ENCODE results near the gene SMPD3. TPM values are rescaled to one million over a fixed set of nuclear protein-coding genes. Genes with fewer than 3 reads are reported as not detected.

SMPD3 gene
- total RNA-seq, 1 experiment from 2014 or later = 1.3 TPM

DNA sequence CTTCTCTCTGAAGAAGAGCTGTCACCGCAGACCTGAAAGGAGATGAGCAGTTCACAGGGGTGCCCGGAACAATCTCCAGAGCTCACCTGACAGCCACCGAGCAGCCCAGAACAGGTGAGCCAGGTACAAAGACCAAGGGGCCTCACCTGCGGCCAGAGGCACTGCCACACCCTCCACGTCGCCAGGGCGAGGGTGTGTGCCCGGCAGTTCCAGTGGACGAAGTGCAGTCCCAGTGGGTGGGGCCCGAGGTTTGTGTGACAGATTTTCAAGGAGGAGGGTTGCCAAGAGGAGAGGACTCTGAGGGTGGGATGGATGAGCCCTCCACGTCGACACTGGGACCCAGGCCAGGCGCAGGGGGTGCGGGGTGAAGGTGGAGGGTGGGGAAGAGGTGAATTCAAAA lies 61.7 kb downstream of the SMPD3 start:
- Histone ChIP-seq H3K9me3 (replicated peaks) (no peaks in the 10 kb centered on the region), H3K36me3 (no peaks in the 10 kb centered on the region), H3K4me1 (replicated peaks) (no peaks in the 10 kb centered on the region), H3K27ac (no peak overlapping the region), H3K4me3 (no peak overlapping the region), H3K27me3 (replicated peaks) (no peaks in the 10 kb centered on the region)
- DNase-seq (ENCODE audit: low read depth in 1 of 2, low spot score in 2 of 2) = no peak

DNA sequence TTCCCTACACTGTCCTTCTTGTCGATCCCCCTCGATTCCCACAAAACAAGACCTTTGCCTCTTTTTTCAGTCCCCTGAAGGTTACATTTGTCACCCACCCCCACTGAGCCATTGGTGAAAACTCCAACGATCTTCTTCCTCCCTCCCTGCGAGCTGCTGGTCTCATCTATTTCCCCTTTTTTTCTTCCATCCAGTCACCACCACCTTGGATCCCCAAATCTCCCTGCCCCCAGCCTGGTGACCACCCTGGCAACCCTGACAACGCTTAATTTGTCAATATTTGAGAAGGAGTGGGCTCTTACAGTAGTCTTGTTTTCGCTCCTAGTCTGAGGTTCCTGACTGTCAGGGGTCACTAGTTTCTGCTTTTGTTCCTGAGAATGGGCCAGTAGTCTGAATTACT lies 62.9 kb downstream of the SMPD3 start:
- Histone ChIP-seq H3K36me3 (no peaks in the 10 kb centered on the region), H3K4me1 (replicated peaks) (no peaks in the 10 kb centered on the region), H3K4me3 (no peak overlapping the region), H3K27ac (no peak overlapping the region), H3K27me3 (replicated peaks) (no peaks in the 10 kb centered on the region), H3K9me3 (replicated peaks) (no peaks in the 10 kb centered on the region)
- no peak for DNase-seq (ENCODE audit: low read depth in 1 of 2, low spot score in 2 of 2)

DNA sequence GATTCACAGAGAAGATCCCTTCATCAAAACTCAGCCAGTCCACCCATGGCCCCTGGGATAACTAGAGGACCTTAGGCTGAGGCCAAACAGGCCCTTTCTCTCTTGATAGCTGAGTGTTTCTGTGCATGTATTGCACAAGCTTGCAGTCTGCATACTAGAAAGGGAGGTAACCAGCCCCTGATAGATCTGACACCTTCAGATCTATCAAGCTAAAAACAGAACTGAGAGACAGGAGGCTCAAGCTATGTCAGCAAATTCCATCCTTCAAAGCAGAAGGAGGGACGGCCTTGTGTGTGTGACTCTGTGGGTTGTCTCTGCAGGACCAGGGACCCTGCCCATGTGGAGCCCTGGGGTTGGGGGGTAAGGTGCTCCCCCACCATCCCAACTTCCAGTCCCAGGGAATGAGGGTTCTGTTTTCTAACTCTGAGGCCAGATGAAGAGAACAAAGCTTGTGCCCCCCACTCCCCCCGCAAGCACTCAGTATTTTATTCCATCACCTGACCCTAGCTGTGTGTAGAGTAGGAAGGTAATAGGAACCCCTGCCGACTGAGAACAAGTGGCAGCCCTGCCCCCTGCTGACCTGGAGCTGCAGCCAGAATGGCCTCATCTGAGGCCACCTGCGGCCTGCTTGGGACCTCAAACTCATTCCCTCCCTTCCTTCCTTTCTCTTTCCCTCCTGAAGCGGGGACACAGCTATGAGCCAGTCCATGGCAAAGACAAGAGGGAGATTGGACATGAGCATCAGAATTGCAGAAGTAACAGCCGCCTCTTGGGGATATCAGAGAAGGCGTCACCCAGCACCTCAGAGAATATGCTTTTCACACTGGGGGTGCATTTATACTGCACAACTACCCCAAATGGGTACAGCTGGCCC lies 63.8 kb downstream of the SMPD3 start:
- no peaks in the 10 kb centered on the region for H3K36me3 ChIP-seq
- H3K27ac ChIP-seq = no peak overlapping the region
- no peaks in the 10 kb centered on the region for H3K27me3 ChIP-seq (replicated peaks)
- H3K9me3 ChIP-seq (replicated peaks) = no peaks in the 10 kb centered on the region
- H3K4me1 ChIP-seq (replicated peaks) = no peaks in the 10 kb centered on the region
- no peak for DNase-seq (ENCODE audit: low read depth in 1 of 2, low spot score in 2 of 2)
- no peak overlapping the region for H3K4me3 ChIP-seq

DNA sequence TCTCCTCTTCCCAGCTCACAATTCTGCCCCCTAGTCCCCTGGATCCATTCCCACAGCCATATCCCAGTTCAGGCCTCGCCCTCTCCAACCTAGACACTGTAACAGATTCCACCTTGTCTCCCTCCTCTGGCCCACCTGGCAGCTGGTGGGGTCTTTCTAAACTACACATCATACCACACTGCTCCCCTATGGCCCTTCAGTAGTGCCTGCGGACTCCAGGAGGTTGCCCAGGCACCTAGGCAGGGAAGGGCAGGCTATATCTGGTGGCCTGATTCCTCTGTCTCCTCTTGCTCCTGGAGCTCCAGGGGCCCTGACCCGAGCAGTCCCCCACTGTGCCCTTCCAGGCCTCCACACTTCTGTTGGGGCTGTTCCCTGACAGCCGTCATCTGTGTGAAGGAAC lies 64.5 kb downstream of the SMPD3 start:
- no peak for DNase-seq (ENCODE audit: low read depth in 1 of 2, low spot score in 2 of 2)
- Histone ChIP-seq H3K27me3 (replicated peaks) (no peaks in the 10 kb centered on the region), H3K4me1 (replicated peaks) (no peaks in the 10 kb centered on the region), H3K4me3 (no peak overlapping the region), H3K9me3 (replicated peaks) (no peaks in the 10 kb centered on the region), H3K27ac (no peak overlapping the region), H3K36me3 (no peaks in the 10 kb centered on the region)

DNA sequence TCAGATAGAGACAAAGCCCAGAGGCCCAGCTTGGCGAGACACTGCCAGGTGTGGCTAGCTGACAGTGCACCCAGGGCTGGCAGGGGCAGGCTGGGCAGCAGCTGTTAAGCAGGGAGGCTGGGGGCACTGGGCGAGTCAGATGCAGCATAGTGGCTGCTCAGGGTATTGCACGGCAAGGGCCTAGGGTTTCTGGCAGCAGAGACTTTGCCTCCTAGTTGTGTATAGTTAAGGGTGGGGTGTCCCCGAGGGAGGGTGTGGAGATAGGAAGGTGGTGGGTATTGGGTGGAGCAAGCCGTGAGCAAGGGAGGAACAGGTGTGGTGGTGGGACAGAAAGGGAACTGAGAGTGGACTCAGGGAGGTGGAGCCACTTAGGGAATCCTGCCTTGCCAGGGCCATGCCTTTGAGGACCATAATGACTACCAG lies 66.0 kb downstream of the SMPD3 start:
- no peaks in the 10 kb centered on the region for H3K27me3 ChIP-seq (replicated peaks)
- no peak for DNase-seq (ENCODE audit: low read depth in 1 of 2, low spot score in 2 of 2)
- no peaks in the 10 kb centered on the region for H3K36me3 ChIP-seq
- H3K9me3 ChIP-seq (replicated peaks) = no peaks in the 10 kb centered on the region
- H3K27ac ChIP-seq = no peak overlapping the region
- no peaks in the 10 kb centered on the region for H3K4me1 ChIP-seq (replicated peaks)
- H3K4me3 ChIP-seq = no peak overlapping the region

DNA sequence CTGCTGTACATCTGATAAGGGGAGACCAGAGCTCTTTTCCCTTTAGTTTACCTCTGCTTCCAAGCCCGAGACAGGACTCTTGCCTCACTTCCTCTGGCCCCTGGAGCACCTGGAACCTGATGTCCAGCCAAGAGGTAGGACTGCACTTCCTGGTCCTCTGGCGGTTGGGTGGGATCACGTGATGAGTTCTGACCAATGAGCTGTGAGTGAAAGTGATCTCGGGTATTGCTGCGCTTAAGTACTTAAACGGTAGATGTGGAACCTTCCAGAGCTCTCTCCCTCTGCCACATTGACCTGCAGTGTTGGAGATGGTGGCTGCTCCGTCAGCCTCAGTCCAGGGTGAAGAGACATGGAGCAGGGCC lies 67.0 kb downstream of the SMPD3 start:
- no peaks in the 10 kb centered on the region for H3K27me3 ChIP-seq (replicated peaks)
- DNase-seq (ENCODE audit: low read depth in 1 of 2, low spot score in 2 of 2) = no peak
- H3K27ac ChIP-seq = no peak overlapping the region
- H3K36me3 ChIP-seq = no peaks in the 10 kb centered on the region
- H3K4me3 ChIP-seq = no peak overlapping the region
- H3K9me3 ChIP-seq (replicated peaks) = no peaks in the 10 kb centered on the region
- H3K4me1 ChIP-seq (replicated peaks) = no peaks in the 10 kb centered on the region

DNA sequence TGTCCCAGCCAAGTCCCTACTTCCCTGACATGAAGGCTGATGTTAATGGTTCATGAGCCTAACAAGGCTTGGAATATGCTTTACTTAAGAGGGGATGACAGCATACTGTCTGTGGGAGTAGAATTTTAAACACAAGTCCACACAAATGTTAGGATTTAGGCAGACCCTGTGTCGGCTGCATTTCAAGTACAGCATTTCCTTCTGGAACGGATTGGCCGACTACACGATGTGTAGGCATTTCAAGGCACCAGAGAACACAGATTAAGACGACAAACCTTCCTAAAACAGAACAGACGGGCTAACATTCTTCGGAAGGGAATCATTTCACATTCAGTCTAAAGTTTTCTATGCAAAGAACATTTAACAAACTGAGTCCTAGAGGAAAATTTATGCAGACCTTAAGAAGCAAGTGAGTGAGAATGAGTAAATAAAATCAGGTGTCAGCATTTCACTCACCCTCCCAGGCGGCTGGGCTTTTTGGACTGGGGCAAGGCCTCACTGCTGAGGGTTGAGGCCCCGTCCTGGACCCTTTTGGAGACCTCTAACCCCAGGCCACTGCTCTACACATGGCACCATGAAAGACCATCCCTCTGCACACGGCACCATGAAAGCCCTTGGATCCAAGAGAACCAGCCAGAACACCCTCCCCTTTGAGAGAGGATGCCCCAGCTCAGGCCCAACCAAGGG lies 67.5 kb downstream of the SMPD3 start:
- H3K27me3 ChIP-seq (replicated peaks) = no peaks in the 10 kb centered on the region
- H3K4me1 ChIP-seq (replicated peaks) = no peaks in the 10 kb centered on the region
- no peak for DNase-seq (ENCODE audit: low read depth in 1 of 2, low spot score in 2 of 2)

DNA sequence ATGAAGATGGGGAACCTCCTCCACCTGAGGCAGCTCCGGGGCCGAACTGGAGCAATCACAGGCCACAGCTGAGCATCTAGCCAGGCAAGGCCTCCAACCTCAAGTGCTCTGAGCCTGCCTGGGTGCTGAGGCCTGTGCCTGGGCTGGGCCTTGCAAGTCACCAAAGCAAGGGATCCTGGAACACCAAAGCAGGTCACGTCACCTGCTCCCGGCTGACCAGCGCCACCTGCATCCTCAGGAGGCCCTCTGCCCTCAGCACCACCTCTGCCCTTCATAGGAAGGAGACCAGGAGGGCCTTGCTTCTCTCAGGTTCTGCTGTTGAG lies 68.0 kb downstream of the SMPD3 start:
- no peak overlapping the region for H3K4me3 ChIP-seq
- DNase-seq (ENCODE audit: low read depth in 1 of 2, low spot score in 2 of 2) = no peak
- H3K27me3 ChIP-seq (replicated peaks) = no peaks in the 10 kb centered on the region
- no peak overlapping the region for H3K27ac ChIP-seq
- H3K36me3 ChIP-seq = no peaks in the 10 kb centered on the region
- H3K4me1 ChIP-seq (replicated peaks) = no peaks in the 10 kb centered on the region
- no peaks in the 10 kb centered on the region for H3K9me3 ChIP-seq (replicated peaks)

More for the DNA sequence above, 67.5 kb downstream of the SMPD3 start:
- no peaks in the 10 kb centered on the region for H3K9me3 ChIP-seq (replicated peaks)
- no peak overlapping the region for H3K4me3 ChIP-seq
- H3K27ac ChIP-seq = no peak overlapping the region
- no peaks in the 10 kb centered on the region for H3K36me3 ChIP-seq

DNA sequence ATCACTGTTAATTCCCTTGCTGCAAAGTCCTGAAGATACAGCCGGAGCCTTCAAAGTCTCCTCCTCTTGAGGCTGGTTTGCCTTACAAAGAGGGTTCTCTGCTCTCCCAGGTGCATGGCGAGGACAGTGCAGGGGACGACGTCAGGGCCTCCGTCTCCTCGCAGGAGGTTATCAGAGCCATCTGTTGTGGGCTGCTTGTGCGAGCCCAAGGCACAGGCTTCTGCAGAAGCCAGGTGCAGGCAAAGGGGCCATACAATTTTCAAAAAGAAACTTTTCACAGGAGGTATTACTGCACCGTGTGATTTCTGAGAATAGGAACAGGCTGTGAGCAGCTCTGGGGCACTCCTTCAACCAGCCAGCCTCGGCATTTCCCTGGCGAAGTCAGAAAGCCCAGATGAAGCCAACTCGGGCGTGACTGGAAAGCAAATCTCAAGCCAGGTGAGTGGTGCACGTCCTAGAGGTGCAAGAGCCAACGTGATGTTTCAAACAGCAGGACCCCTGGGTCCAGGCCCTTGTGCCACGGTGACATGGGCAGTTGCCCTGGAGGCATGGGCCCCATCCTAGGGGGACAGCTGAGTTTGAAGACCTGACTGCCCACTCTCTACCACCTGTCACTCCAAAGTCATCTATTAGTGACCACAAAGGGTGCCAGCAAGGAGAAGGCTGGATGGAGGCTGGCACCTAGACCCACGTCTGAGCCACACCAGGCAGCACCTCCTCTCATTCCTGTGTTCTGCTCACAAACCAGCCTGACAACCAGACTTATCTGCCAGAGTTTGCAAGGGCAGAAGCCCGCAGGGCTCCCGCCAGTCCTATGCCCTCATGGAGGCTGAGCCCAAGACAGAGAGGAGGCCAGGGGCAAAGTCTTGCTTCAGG lies 68.6 kb downstream of the SMPD3 start:
- no peak for DNase-seq (ENCODE audit: low read depth in 1 of 2, low spot score in 2 of 2)
- Histone ChIP-seq H3K4me1 (replicated peaks) (no peaks in the 10 kb centered on the region), H3K36me3 (no peaks in the 10 kb centered on the region), H3K4me3 (no peak overlapping the region), H3K9me3 (replicated peaks) (no peaks in the 10 kb centered on the region), H3K27ac (no peak overlapping the region), H3K27me3 (replicated peaks) (no peaks in the 10 kb centered on the region)

DNA sequence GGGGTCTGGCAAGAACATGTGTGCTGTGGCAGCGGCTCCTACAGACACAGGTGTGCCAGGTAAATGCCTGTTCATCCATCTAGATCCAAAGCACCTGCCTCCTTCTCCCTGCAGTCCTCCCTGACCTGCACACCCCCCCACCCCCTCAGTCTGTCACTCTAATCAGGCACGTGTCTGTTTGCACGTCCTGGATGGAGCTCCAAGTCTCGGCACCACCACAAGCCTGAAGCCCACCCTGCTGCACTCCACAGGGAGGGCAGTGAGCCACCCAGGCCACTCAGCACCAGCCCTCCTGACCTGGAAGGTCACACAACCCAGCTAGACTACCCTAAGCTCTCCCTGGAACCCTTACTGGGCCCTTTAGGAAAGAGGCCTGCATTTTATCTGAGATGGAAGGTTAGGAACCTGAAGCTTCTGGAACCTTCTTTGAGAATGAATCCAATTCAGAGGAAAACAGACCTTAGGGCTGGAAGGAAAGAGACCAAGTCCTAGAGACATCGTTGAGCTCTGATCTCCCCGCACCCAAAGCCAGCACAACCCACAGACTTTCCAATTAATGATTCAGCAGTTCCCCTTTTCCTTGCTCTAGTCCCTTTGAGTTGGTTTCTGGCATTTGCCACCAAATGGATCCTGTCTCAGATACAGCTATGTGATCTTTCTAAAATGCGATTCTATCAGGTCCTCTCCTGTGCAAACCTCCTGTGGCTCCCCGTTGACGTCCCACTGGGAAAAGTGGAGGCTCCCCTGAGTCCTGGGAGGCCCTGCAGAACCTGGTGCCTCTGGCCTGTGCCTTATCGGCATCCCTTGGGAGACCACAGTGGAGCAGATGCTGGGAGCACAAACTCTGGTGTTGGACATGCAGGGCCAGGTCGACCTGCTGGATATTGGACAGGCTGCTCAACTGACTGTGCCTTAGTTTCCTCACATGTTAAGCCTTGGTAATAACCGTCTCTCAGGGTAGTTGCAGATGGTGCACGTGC lies 69.6 kb downstream of the SMPD3 start:
- H3K9me3 ChIP-seq (replicated peaks) = no peaks in the 10 kb centered on the region
- no peak for DNase-seq (ENCODE audit: low read depth in 1 of 2, low spot score in 2 of 2)
- H3K27me3 ChIP-seq (replicated peaks) = no peaks in the 10 kb centered on the region

DNA sequence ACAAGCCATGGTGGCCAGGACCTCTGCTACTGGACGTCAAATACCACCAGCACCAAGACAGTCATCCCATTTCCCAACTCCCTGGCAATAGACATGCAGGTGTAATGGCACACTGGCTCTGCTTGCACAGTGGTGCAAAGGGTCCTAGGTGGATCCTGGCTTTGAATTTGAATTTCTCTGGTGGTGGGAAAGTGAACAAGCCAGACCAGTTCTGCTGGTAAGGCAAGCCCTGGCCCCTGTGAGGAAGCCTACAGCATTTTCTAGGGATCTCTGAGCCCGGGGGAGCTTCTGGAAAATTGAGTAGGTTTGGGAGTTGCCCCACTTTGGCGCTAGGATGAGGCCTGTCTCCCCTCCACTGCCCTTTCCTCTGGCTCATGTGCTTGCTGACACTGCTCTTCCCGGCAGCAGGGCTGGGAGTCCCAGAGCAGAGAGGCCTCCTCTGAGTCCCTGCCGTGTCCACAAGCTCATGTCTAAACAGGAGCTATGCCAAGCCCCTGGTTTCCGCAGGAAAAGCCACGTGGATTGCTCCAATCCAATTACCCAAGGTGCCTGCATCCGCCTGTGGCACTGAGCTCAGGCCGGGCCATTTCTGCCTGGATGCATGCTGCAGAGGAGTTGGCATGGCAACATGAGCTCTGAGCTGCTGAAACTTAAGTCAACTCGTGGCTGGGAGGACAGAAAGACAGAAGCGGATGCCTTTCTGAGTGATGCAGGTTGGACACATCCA lies 70.5 kb downstream of the SMPD3 start:
- Histone ChIP-seq H3K36me3 (no peaks in the 10 kb centered on the region), H3K27ac (no peak overlapping the region), H3K9me3 (replicated peaks) (no peaks in the 10 kb centered on the region), H3K4me1 (replicated peaks) (no peaks in the 10 kb centered on the region), H3K27me3 (replicated peaks) (no peaks in the 10 kb centered on the region), H3K4me3 (no peak overlapping the region)
- no peak for DNase-seq (ENCODE audit: low read depth in 1 of 2, low spot score in 2 of 2)

More for the DNA sequence above, 69.6 kb downstream of the SMPD3 start:
- Histone ChIP-seq H3K4me1 (replicated peaks) (no peaks in the 10 kb centered on the region), H3K36me3 (no peaks in the 10 kb centered on the region), H3K4me3 (no peak overlapping the region), H3K27ac (no peak overlapping the region)

DNA sequence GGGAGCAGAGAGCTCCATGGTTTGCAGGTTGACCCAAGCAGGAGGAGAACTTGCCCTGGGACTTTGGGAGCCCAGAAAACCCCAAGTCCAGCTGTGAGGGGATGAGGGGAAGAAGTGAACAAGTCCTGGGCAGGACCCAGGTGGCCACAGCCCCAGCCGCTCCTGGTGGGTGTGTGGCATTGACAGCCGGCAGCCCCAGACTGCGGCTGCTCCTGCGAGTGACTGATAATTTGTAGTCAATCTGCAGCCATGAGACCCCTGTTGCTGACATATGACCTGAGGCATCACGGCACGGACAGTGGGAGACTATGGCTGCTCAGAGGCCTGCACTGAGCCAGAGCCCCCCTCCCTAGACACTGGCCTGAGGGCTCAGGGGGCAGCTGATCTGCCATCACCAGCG lies 71.1 kb downstream of the SMPD3 start:
- Histone ChIP-seq H3K27me3 (replicated peaks) (no peaks in the 10 kb centered on the region), H3K36me3 (no peaks in the 10 kb centered on the region), H3K9me3 (replicated peaks) (no peaks in the 10 kb centered on the region), H3K4me3 (no peak overlapping the region), H3K27ac (no peak overlapping the region), H3K4me1 (replicated peaks) (no peaks in the 10 kb centered on the region)
- no peak for DNase-seq (ENCODE audit: low read depth in 1 of 2, low spot score in 2 of 2)
